ENCODE measurements around the gene PRKCA.

The PRKCA gene

GRCh38 chr17:66507103-66507923 lies 204.9 kb downstream of the PRKCA start:
- Histone ChIP-seq H3K4me3 (ENCODE audit: severe bottlenecking) (no peak overlapping the region), H3K27me3 (ENCODE audit: insufficient read depth, poor library complexity, severe bottlenecking) (no peaks in the 10 kb centered on the region), H3K4me1 (ENCODE audit: insufficient read depth, poor library complexity, severe bottlenecking) (peaks cover 58% of the 10 kb centered on the region), H3K9me3 (ENCODE audit: severe bottlenecking) (no peaks in the 10 kb centered on the region), H3K27ac (ENCODE audit: poor library complexity, severe bottlenecking) (peak overlapping the region; percentile 87), H3K36me3 (ENCODE audit: low read depth) (no peaks in the 10 kb centered on the region)
- ATAC-seq (ENCODE audit: low read depth) (peak; percentile 54), DNase-seq (ENCODE audit: low spot score) (no peak)
- TF ChIP-seq CTCF (IDR thresholded peaks at IDR 0.05; ENCODE audit: poor library complexity, severe bottlenecking), result no peak

- DNase-seq (ENCODE audit: low spot score), result no peak
- Histone ChIP-seq H3K9me3 (ENCODE audit: severe bottlenecking) (no peaks in the 10 kb centered on the region), H3K27ac (ENCODE audit: poor library complexity, severe bottlenecking) (peak overlapping the region; percentile 87), H3K27me3 (ENCODE audit: insufficient read depth, poor library complexity, severe bottlenecking) (no peaks in the 10 kb centered on the region), H3K36me3 (ENCODE audit: low read depth) (no peaks in the 10 kb centered on the region), H3K4me3 (ENCODE audit: severe bottlenecking) (no peak overlapping the region), H3K4me1 (ENCODE audit: insufficient read depth, poor library complexity, severe bottlenecking) (peaks cover 52% of the 10 kb centered on the region)
- TF ChIP-seq CTCF (IDR thresholded peaks at IDR 0.05; ENCODE audit: poor library complexity, severe bottlenecking), result no peak
- ATAC-seq (ENCODE audit: low read depth), result no peak
These were observed 205.8 kb downstream of the PRKCA start for GRCh38 chr17:66507982-66508760.

DNA sequence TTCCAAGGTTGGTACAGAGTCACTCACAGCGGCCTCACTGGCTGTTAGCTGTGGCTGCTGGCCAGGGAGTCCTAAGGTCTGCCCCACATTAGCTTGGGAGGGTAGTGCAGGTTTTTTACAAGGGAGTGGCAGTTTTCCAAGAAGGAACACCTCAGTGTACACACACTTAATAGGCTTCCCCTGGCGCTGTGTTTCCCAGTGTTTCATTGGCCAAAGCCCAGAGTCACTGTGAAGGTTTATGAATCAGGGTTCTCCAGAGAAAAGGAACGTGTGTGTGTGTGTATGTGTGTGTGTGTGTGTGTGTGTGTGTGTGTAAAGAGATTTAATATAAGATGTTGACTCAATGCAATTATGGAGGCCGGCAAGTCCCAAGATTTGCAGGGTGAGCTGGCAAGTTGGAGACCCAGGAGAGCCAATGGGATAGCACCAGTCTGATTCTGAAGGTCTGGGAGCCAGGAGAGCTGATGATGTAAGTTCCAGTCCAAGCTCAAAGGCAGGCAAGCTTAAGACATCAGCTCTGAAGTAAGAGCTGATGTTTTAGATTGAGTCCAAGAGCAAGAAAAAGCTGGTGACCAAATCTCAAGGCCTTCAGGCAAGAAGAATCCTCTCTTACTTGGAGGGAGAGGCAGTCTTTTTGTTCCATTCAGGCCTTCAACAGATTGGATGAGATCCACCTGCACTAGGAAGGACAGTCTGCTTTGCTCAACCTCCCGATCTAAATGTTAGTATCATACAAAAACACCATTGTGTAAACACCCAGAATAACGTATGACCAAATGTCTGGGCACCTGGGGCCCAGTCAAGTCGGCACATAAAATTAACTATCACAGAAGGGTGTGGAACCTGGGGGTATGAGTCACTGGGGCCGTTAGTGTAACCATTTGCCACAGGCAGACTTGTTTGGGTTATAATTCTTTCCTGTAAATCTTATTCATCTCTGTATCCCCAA lies 206.8 kb downstream of the PRKCA start:
- peak; percentile 57 for ATAC-seq (ENCODE audit: low read depth)
- no peaks in the 10 kb centered on the region for H3K9me3 ChIP-seq (ENCODE audit: severe bottlenecking)
- H3K36me3 ChIP-seq (ENCODE audit: low read depth), result no peaks in the 10 kb centered on the region
- no peaks in the 10 kb centered on the region for H3K27me3 ChIP-seq (ENCODE audit: insufficient read depth, poor library complexity, severe bottlenecking)
- DNase-seq (ENCODE audit: low spot score), result no peak
- peak overlapping the region; percentile 87 for H3K27ac ChIP-seq (ENCODE audit: poor library complexity, severe bottlenecking)
- no peak overlapping the region for H3K4me3 ChIP-seq (ENCODE audit: severe bottlenecking)
- peaks cover 44% of the 10 kb centered on the region for H3K4me1 ChIP-seq (ENCODE audit: insufficient read depth, poor library complexity, severe bottlenecking)
- TF ChIP-seq CTCF (IDR thresholded peaks at IDR 0.05; ENCODE audit: poor library complexity, severe bottlenecking), result no peak

- ATAC-seq (ENCODE audit: low read depth) (no peak), DNase-seq (ENCODE audit: low spot score) (no peak)
- H3K4me3 ChIP-seq (ENCODE audit: severe bottlenecking), result no peak overlapping the region
- peaks cover 44% of the 10 kb centered on the region for H3K4me1 ChIP-seq (ENCODE audit: insufficient read depth, poor library complexity, severe bottlenecking)
- H3K36me3 ChIP-seq (ENCODE audit: low read depth), result no peaks in the 10 kb centered on the region
- peak overlapping the region; percentile 87 for H3K27ac ChIP-seq (ENCODE audit: poor library complexity, severe bottlenecking)
- H3K9me3 ChIP-seq (ENCODE audit: severe bottlenecking), result no peaks in the 10 kb centered on the region
- no peak for TF ChIP-seq CTCF (IDR thresholded peaks at IDR 0.05; ENCODE audit: poor library complexity, severe bottlenecking)
- no peaks in the 10 kb centered on the region for H3K27me3 ChIP-seq (ENCODE audit: insufficient read depth, poor library complexity, severe bottlenecking)
These were observed 207.5 kb downstream of the PRKCA start for GRCh38 chr17:66509926-66510325.

All from RWPE2 (cell line).